GM18505 (cell line): Measurements from ENCODE around the gene RIOX2.

Source experiments
- ATAC-seq: cut with Tn5 transposase; IDR thresholded peaks from one replicate; pipeline ENCODE4 v1.9.1; 2021; ENCODE audit not compliant: unreplicated experiment
- POLR2A ChIP-seq: IDR thresholded peaks from 4 replicates; pipeline ENCODE4 v1.6.1; 2011; ENCODE audit warnings: borderline replicate concordance; ENCODE audit not compliant: insufficient read depth, insufficient read length; ENCODE audit errors: extremely low read depth

The RIOX2 gene

DNA sequence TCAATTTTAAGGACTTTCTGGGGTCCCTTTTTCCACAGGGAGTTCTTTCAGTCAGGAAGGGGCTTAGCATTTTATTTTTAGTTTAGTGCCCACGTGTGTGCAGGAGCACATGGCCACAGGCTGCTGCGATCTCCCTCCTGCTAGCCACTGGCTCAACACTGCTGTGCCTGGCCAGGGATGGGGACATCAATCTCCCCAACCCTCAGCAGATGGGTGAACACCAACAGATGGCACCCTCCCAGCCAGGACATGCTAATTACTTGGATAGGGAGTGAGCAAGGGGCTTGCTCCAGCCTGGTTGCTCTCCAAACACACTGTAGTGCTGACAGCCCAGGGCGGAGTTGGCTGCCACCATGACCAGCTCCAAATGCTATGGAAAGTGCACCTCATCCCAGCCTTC lies 7.4 kb upstream of the RIOX2 start:
- TF ChIP-seq POLR2A, result no peak
- no peak for ATAC-seq

GRCh38 chr3:97975466-97975865 lies 3.2 kb upstream of the RIOX2 start:
- no peak for TF ChIP-seq POLR2A
- ATAC-seq, result no peak

DNA sequence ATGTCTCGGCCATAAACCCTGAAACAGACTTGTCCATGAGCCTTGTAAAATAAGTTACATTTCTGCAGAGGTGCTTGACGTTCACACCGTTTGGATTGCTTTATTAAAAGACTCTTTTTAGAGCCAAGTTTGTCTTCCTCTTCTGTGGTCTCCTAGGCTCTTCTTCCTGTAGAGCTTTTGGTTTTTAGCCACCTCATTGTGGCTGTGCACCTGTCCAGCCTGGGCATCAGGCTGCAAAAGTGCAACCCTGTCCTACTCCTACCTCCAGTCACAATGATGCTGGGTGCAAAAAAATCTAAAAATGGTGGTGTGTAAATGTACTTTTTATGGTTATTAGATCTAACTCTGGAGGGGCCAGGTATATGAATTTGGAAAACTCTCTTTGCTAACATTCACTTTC lies 2.8 kb upstream of the RIOX2 start:
- TF ChIP-seq POLR2A, result no peak
- no peak for ATAC-seq

- ATAC-seq, result no peak
- TF ChIP-seq POLR2A, result no peak
Measured at GRCh38 chr3:97972976-97973375, 745 bp upstream of the RIOX2 start.

DNA sequence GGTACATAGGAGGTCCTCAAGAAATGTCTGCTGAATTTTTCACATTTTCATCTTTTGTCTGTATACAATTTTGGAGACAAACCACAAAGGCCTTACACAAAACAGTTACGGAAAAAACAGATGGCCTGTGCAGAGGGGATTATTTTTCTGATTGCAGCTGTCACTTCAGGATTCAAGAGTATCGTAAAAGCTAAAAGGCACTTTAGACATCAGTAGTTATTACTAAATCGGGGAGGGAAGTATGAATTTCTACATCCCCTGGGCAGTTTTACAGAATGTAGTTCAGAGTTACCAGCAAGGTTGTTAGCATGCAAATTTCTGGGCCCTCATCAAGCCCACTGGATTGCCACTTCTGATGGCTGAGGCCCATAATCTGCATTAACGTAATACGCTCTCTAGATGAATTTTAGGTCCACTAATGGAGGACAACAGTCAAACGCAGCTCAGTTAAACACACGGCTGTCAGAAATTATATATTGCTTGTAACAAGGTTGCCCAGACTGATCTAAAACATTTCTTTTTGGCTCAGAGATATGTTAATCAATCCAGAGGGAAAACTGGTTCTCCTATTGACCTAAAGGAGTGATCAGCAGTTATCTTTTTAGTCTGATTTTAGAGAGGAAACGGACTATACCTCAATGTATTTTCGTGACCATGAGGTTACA lies 1.1 kb downstream of the RIOX2 start:
- no peak for TF ChIP-seq POLR2A
- ATAC-seq, result no peak

- ATAC-seq, result no peak
- no peak for TF ChIP-seq POLR2A
Measured at GRCh38 chr3:97970156-97970555, 2.1 kb downstream of the RIOX2 start.

GRCh38 chr3:97969541-97969940 lies 2.7 kb downstream of the RIOX2 start:
- TF ChIP-seq POLR2A, result no peak
- ATAC-seq, result no peak

GRCh38 chr3:97968376-97968775 lies 3.9 kb downstream of the RIOX2 start:
- TF ChIP-seq POLR2A, result no peak
- ATAC-seq, result no peak

DNA sequence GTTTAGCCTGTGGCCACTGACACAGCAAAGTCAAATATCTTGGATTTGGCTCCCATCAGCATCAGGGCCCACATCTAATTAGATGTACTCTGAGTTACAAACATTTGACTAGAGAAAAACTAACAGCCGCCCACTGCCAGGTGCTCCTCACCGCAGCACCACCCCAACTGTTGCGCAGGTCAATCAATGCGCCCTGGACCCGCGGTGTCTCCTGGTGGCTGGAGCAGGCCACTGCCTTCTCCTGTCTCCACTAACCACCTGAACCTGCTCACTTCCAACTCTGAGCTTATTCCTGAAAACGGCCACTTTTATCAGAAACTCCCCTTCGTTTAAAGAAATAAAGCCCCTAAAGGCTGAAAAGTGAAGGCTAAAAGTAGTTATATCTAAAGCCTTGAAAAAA lies 4.3 kb downstream of the RIOX2 start:
- ATAC-seq, result no peak
- no peak for TF ChIP-seq POLR2A

DNA sequence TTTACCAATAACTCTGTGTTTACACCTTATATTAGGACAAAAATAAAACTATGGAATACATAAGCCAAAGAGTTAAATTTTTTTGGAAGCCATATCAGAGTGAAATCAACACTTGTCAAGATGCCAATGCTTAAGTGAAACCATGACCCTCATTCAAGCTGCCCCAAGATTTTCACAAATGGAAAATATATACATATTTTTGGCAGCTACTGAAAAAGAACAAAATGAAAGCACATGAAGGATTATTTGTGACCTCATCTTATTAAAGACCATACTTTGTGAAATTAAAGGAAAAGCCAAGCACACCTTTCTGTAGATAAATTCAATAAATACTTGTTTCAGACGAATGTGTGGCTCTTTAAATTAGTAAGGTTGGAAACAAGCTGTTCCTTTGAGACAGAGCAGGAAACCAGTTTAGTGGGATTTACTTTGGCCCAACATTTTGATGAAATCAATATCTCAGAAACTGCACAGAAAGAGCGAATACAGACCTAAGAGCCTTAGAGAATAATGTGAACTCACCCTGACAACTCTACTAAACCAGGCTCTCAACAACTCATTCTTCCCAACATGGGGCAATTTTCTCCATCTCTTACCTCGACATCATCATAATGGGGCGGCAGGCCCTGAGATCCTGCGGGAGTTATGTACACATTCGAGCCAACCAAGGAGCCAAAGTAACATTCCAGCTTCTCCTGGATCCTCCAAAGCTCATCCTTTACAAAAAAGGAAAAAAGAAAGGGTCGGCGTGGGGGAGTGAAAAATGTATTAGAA lies 11.1 kb downstream of the RIOX2 start:
- TF ChIP-seq POLR2A, result no peak
- no peak for ATAC-seq

- ATAC-seq, result no peak
- no peak for TF ChIP-seq POLR2A
Measured at GRCh38 chr3:97960551-97960950, 11.7 kb downstream of the RIOX2 start.

- TF ChIP-seq POLR2A, result no peak
- ATAC-seq, result no peak
Measured at GRCh38 chr3:97959872-97960271, 12.4 kb downstream of the RIOX2 start.

DNA sequence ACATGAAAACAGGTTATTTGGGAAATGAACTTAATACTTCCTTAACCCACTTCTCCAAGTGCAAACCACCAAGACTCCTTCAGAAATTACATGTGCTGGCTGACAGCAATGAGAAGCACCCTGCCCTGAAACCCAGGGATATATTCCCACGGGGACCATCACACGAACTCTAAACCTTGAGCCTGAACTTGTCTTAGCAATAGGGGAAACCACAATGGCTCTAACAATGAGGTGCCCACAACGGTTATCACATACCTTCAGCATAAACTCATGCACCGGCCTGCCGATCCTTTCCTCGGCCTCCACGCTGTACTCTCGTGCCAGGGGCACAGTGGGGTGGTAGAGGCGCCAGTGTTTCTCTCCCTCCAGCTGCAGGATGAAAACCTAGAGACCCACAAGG lies 13.4 kb downstream of the RIOX2 start:
- no peak for TF ChIP-seq POLR2A
- no peak for ATAC-seq

- no peak for ATAC-seq
- no peak for TF ChIP-seq POLR2A
Measured at GRCh38 chr3:97958396-97958795, 13.8 kb downstream of the RIOX2 start.
